AG04450 (cell line): ENCODE measurements around the gene TRIM54. TPM values are rescaled to one million over a fixed set of nuclear protein-coding genes. Genes with fewer than 3 reads are reported as not detected.

Experiments
- CTCF ChIA-PET: fragments of 300-600, 350-600 bp; formaldehyde crosslinking; extraction: SDS; loops from one replicate; lab custom pipeline; 2022; ENCODE audit warnings: antibody characterized with exemption, inconsistent platforms; lab: Charles Lee
- POLR2A ChIA-PET: fragments of 350-600 bp; formaldehyde crosslinking; extraction: SDS; loops from one replicate; lab custom pipeline; 2021; ENCODE audit warnings: antibody characterized with exemption, inconsistent platforms; lab: Yijun Ruan, JAX
- DNase-seq: peaks from one replicate; pipeline ENCODE4 v3.0.0-alpha.2; 2011; ENCODE audit warnings: low read depth, low spot score
- H3K27ac ChIP-seq: one replicate; pipeline ENCODE4 v1.5.1; 2012; ENCODE audit warnings: low read depth, low read length, control low read depth
- H3K27me3 ChIP-seq: one replicate; pipeline ENCODE4 v1.6.0; 2012; ENCODE audit warnings: low read length; ENCODE audit not compliant: control insufficient read depth, insufficient read depth
- H3K4me3 ChIP-seq: 2 replicates; pipeline ENCODE4 v1.5.1; 2011; ENCODE audit warnings: mild to moderate bottlenecking, low read depth, low read length, control low read depth
- H3K9me3 ChIP-seq: 2 replicates; pipeline ENCODE4 v1.5.1; 2012; ENCODE audit warnings: low read length; ENCODE audit not compliant: control insufficient read depth, insufficient read depth
- CTCF ChIP-seq: IDR thresholded peaks from 2 replicates; pipeline ENCODE4 v1.5.1; 2011; ENCODE audit warnings: low read depth, low read length, control low read depth, inconsistent platforms
- polyA plus RNA-seq: library from polyadenylated mRNA; depleted of rRNA; stranded (reverse); fragments of >200 nt; gene quantifications from 2 replicates; pipeline ENCODE4 v1.2.3, GENCODE V29; 2011

TRIM54 gene
- polyA plus RNA-seq, 1 experiment = 0.05 TPM

DNA sequence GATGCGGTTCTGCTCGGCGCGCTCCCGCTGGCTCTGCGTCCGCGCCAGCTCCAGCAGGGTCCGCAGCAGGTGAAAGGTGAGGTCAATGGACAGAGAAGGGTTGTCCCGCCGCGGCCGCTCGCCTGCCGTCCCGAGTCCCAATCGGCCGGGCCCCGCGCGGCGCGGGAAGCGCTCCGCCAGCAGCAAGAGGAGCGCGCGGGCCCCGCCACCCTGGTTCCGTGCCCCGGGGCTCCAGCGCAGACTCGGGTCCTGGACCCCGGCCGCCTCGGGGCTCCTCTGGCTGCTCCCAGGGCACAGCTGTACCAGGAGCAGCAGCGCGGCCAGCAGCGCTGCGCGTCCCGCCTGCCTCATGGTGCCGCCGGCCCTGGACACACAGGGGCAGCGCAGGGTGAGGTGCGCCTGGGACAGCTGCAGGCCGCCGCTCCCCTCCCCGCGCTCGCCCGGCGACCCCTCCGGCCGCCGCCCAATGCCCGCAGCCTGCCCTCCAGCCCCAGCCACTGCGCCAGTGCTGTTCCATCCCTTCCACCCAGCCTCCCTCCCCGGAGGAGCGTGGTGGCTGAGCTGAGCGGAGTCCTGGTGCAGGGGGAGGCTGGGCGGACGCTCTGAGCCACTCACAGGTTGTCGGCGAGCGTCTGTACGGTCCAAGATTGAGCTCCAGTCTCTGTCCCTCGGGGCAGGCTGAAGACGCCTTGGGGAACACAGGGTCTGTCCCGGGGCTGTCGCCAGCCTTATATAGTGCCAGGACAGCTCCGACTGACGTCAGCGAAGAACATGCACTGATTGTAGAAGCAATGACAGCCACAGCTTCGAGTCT is 25.5 kb downstream of the TRIM54 start:
- CTCF ChIA-PET = interaction anchor here (1.1 kb wide), 1 partner anchor 28 kb away, joined by 6 read pairs; no protein-coding TSS in a partner anchor
- H3K9me3 ChIP-seq = peaks cover 5% of the 10 kb centered on the region; the same call in 1 of the 2 replicates
- H3K27me3 ChIP-seq = peaks cover 38% of the 10 kb centered on the region
- no peak for DNase-seq
- TF ChIP-seq CTCF = no peak
- no peak overlapping the region for H3K27ac ChIP-seq
- POLR2A ChIA-PET = no interaction called here
- no peak overlapping the region for H3K4me3 ChIP-seq

DNA sequence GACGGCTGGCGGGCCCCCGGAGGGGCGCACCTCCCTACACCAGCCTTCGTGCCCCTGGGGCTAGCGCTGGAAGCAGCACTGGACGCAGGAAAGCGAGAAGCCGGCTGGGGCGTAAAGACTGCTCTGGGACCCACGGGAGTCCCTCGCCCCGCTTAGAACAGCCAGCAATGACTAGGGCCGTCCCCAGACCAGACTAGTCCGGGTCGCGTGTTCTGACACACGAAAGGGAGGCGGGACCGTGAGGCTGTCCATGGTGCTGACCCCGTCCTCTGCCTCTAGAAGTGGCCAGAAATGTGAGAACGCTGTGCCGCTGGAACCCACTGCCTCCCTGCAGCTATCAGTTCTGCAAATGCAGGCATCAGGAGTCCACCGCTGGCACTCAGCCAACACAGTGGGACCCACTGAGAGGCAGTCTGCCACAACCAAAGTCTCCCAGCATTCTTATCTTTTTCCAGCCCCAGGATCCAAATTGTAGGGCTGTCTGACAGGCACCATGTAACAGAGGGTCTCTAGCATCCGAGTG is 26.2 kb downstream of the TRIM54 start, which contains the start of gene UCN:
TSS of gene UCN (minus strand) at position 87 of the 523 bp plus-strand sequence. CDS start 550 bp downstream, outside the sequence.
- Histone ChIP-seq H3K27ac (no peak within 1 kb of the TSS), H3K9me3 (peaks cover 5% of the 10 kb centered on the region; the same call in 1 of the 2 replicates), H3K27me3 (peaks cover 38% of the 10 kb centered on the region), H3K4me3 (no peak within 1 kb of the TSS)
- DNase-seq = no peak
- CTCF ChIA-PET = interaction anchor here (1.1 kb wide), 1 partner anchor 28 kb away, joined by 6 read pairs; no protein-coding TSS in a partner anchor
- POLR2A ChIA-PET = no interaction called here
- TF ChIP-seq CTCF = no peak

DNA sequence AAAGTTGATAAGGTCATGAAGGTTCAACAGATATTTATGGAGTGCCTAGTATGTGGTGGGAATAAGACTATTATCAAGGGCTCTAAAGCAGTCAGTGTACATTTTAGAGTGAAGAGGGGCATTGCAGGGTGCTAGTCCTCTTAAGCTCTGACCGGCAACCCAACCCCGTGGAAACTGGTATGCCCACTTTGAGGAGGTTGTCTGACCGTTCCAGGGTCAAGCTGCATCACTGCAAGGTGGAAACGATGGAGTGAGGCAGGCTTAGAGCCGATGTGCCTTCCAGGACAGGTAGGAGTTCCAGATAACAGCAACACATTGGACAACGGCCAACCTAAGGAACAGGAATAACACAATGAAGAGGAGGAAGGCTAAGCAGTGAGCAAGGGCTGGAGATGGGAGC is 27.4 kb downstream of the TRIM54 start:
- ChIA-PET CTCF (interaction anchor here (0.8 to 1.3 kb wide), 2 partner anchors 11 to 373 kb away, joined by 3 read pairs; no protein-coding TSS in a partner anchor), POLR2A (interaction anchor here (0.7 kb wide), 1 partner anchor 8 kb away, joined by 6 read pairs; no protein-coding TSS in a partner anchor)
- DNase-seq = no peak
- Histone ChIP-seq H3K27ac (no peak overlapping the region), H3K27me3 (peaks cover 37% of the 10 kb centered on the region), H3K9me3 (peaks cover 4% of the 10 kb centered on the region; the same call in 1 of the 2 replicates), H3K4me3 (no peak overlapping the region)
- TF ChIP-seq CTCF = no peak

DNA sequence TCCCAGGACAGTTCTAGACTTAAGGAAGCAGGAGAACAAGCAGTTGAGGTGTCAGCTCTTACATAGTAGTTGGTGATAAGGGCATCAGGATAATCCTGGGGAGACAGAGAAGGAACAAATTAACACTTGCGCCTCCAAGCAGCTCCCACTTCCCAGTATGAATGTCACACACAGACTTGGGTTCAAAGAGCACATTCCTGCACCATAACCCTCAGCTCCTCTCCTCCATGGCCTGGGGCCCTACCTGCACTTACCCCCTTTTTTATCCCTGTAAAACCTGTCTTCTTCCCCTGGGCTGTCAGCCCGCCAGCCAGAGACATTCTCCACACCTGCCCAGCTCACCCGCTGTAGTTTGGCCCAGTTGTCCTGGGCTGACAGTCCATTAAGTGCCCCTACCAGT is 29.9 kb downstream of the TRIM54 start:
- no peak for TF ChIP-seq CTCF
- Histone ChIP-seq H3K27ac (no peak overlapping the region), H3K27me3 (peaks cover 14% of the 10 kb centered on the region), H3K4me3 (no peak overlapping the region), H3K9me3 (no peaks in the 10 kb centered on the region; the same call in 1 of the 2 replicates)
- POLR2A ChIA-PET = interaction anchor here (1.1 kb wide), 1 partner anchor 11 kb away, joined by 3 read pairs; the partner anchor contains the start of gene MPV17
- CTCF ChIA-PET = interaction anchor here (1.8 kb wide), 1 partner anchor 9 kb away, joined by 6 read pairs; no protein-coding TSS in a partner anchor
- no peak for DNase-seq
